GM23248 (cell line): ENCODE data around the gene APOC3.

Source experiments
- EZH2 ChIP-seq: fragments of 200-600 bp; sonication (generic); IDR thresholded peaks from 2 replicates; pipeline ENCODE4 v1.6.1; 2018; ENCODE audit warnings: antibody characterized with exemption, mild to moderate bottlenecking; ENCODE audit not compliant: insufficient read depth, poor library complexity, severe bottlenecking
- EZH2phosphoT487 ChIP-seq: fragments of 200-600 bp; sonication (generic); IDR thresholded peaks from 2 replicates; pipeline ENCODE4 v1.6.1; 2018; ENCODE audit warnings: antibody characterized with exemption, moderate library complexity, mild to moderate bottlenecking, low read depth; ENCODE audit not compliant: insufficient read depth

DNA sequence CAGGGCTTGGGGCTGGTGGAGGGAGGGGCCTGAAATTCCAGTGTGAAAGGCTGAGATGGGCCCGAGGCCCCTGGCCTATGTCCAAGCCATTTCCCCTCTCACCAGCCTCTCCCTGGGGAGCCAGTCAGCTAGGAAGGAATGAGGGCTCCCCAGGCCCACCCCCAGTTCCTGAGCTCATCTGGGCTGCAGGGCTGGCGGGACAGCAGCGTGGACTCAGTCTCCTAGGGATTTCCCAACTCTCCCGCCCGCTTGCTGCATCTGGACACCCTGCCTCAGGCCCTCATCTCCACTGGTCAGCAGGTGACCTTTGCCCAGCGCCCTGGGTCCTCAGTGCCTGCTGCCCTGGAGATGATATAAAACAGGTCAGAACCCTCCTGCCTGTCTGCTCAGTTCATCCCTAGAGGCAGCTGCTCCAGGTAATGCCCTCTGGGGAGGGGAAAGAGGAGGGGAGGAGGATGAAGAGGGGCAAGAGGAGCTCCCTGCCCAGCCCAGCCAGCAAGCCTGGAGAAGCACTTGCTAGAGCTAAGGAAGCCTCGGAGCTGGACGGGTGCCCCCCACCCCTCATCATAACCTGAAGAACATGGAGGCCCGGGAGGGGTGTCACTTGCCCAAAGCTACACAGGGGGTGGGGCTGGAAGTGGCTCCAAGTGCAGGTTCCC, at the start of gene APOC3:
- TF ChIP-seq EZH2 (no peak), EZH2phosphoT487 (no peak)
